Measurements from ENCODE around the gene RPS25. TPM values are rescaled to one million over a fixed set of nuclear protein-coding genes. Genes with fewer than 3 reads are reported as not detected.
"Not testable (repeated sequence)": the region's sequence is repeated elsewhere in the genome, so short reads cannot be mapped to it uniquely, and the experiment has no call there.

RPS25 gene
- total RNA-seq, 1 donor from 2014 or later: 458 TPM

GRCh38 chr11:119039471-119039870 lies 21.3 kb upstream of the RPS25 start:
- not testable (repeated sequence) for DNase-seq (ENCODE audit: low read depth in 2 of 2)

DNA sequence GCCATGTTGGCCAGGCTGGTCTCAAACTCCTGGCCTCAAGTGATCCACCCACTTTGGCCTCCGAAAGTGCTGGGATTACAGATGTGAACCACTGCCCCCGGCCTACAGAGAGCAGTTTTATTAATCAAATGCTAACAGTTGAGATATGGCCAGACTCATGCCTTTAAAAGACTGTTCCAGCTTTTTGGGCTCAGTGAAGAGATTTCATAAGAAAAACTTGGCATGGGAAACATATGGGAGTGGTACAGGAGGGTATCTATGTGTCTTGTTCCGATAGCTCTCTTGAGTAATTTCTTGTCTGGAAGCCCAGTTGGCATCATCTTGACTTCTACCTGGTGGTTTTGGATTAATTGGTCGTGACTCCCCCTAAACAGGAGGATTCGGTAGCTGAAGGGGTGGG lies 20.7 kb upstream of the RPS25 start:
- DNase-seq (ENCODE audit: low read depth in 2 of 2): no peak

GRCh38 chr11:119034813-119035212 lies 16.7 kb upstream of the RPS25 start:
- no peak for DNase-seq (ENCODE audit: low read depth in 2 of 2)

DNA sequence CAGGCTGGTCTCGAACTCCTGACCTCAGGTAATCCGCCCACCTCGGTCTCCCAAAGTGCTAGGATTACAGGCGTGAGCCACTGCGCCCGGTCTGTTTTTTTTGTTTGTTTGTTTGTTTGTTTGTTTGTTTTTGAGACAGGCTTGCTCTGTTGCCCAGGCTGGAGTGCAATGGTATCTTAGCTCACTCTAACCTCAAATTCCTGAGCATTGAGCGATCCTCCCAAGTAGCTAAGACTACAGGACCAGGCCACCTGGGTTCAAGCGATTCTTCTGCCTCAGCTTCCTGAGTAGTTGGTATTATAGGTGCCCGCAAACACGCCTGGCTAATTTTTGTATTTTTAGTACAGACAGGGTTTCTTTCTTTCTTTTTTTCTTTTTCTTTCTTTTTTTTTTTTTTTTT lies 15.3 kb upstream of the RPS25 start:
- DNase-seq (ENCODE audit: low read depth in 2 of 2): not testable (repeated sequence)

DNA sequence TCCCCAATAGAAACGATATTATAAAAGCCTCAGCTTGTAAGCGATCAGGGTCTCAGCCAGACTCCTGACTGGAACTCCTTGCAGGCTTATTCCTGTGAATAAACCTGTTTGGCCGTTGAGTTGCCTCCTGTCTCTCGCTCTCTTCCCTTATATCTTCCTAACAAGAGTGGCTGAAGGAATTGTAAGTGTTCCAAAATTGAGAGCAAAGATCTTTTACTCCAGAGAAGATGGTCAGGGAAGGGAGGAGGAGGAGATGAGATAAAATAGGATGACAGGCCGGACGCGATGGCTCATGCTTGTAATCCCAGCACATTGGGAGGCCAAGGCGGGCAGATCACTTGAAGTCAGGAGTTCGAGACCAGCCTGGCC lies 13.8 kb upstream of the RPS25 start:
- no peak for DNase-seq (ENCODE audit: low read depth in 2 of 2)

- DNase-seq (ENCODE audit: low read depth in 2 of 2): peak; percentile 93 to 97
Measured at GRCh38 chr11:119030329-119031047, 12.3 kb upstream of the RPS25 start, which contains the start of gene SLC37A4. TSS of gene SLC37A4 (minus strand) at chr11:119030877.

DNA sequence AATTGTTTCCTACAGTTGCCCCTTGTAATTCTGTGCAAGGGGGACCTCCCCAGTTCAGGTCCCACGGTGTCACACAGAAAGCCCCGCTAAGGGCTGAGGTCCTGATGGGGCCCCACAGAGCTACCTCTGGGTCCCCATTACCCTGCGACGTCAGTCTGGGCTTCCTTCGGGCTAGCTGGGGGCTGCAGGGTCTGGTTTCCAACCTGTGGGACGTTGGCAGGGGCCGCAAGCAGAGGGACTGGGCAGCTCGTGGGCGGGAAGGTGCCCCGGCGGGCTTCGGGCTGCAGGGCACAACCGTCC lies 11.8 kb upstream of the RPS25 start:
- DNase-seq (ENCODE audit: low read depth in 2 of 2): no peak

DNA sequence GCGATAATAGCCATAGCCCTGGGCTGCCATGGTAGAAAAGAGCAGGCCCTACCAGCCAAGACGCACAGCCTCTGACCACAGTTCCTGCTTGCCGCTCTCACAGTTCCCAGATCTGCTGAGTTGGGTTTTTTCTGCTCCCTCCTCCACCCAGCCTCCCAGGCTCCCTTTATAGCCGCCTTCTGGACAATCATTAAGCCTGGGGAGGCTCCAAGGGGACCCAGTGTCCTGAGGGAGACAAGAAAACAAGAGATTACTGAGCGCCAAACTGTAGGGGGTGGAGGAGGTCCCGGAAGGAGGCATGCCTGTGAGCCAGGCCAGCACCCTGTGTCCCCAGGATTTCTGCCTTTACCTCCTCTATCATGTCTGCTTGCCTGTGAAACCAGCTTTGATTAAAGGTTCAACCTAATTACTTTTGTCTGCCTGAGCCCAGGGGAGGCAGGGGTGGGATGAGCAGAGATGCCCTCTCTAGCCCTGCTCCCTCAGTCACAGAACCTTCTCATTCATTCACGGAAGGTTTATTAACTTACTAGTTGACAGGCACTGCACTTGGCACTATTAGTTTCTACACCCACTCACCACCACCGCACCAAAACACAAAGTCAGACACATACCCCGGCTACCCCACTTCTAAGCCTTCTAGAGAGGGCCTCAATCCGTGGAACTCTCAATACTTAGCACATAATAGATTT lies 11.3 kb upstream of the RPS25 start:
- no peak for DNase-seq (ENCODE audit: low read depth in 2 of 2)

- DNase-seq (ENCODE audit: low read depth in 2 of 2): no peak
Measured at GRCh38 chr11:119029069-119029339, 10.9 kb upstream of the RPS25 start.

- no peak for DNase-seq (ENCODE audit: low read depth in 2 of 2)
Measured at GRCh38 chr11:119028346-119029068, 10.4 kb upstream of the RPS25 start.

DNA sequence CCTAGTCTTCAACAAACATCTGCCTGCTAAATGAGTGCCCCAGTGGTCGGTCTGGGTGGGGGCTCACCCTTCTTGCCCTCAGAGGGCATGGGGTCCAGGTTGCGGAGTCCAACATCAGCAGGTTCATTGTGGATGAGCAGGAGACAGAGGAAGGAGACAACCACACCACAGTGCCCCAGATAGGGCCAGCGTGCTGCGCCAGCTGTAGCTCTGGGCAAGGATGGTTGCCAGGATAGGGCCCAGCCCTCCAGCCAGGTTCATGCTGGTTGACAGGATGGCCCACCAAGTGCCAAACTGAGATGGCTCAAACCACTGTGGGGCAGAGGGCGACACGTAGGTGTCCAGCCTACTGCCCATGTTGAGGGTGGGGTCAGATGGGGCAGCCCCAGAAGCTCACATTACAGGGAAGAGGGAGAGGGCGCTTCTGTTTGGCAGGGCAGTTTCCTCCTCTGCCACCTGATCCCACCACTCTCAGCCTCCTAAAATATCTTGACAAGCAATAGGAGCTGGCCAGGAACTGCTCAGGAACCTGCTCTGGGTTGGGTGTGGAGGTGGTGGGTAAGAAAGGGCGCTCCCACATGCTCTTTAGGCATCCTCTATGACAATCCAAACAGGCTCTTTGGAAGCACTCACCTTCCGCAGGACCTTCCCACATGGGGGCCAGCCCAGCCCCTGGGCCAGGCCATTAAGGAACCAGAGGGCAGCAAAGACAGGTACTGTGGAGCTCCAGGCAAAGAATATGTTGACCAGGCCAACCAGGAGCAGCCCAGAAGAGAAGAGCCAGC lies 9.6 kb upstream of the RPS25 start:
- no peak for DNase-seq (ENCODE audit: low read depth in 2 of 2)

DNA sequence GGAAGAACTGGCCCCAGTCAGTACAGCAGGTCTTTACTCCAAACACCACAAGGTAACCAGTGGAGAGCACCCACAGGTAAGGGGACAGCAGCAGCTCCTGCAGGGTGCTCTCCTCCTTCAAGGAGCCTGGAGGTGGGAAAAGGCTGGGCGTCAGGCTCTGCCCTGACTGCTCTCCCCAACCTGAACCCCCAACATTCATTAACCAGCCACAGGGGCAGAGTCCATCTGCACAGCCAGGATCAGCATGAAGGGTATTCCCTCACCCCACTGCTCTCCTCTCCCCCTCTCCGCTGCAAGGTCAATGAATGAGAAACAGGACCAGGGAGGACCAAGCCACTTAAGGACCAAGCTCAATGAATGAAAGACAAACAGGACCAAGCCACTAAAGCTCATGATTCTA lies 8.8 kb upstream of the RPS25 start:
- DNase-seq (ENCODE audit: low read depth in 2 of 2): no peak

GRCh38 chr11:119025978-119026766 lies 8.0 kb upstream of the RPS25 start:
- DNase-seq (ENCODE audit: low read depth in 2 of 2): no peak

DNA sequence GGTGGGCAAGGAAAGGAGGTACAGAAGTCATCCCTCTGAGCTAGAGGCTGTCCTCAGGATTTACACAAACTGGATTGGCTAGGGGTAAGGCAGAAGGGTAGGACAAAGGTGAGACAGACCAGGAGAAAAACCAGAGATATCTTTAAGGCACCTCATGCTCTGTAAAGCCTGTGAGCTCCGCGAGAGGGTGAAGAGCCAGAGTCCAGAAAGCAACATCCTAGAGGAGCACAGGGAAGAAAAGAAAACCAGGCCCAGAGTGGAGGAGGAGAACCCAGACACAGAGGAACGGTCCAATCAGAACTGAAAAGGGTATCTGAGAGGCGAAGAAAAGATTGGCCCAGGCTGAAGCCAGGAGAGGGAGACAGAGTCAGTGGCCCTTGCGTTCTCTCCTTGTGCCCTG lies 7.4 kb upstream of the RPS25 start:
- DNase-seq (ENCODE audit: low read depth in 2 of 2): no peak

GRCh38 chr11:119025099-119025473 lies 6.9 kb upstream of the RPS25 start:
- DNase-seq (ENCODE audit: low read depth in 2 of 2): no peak

DNA sequence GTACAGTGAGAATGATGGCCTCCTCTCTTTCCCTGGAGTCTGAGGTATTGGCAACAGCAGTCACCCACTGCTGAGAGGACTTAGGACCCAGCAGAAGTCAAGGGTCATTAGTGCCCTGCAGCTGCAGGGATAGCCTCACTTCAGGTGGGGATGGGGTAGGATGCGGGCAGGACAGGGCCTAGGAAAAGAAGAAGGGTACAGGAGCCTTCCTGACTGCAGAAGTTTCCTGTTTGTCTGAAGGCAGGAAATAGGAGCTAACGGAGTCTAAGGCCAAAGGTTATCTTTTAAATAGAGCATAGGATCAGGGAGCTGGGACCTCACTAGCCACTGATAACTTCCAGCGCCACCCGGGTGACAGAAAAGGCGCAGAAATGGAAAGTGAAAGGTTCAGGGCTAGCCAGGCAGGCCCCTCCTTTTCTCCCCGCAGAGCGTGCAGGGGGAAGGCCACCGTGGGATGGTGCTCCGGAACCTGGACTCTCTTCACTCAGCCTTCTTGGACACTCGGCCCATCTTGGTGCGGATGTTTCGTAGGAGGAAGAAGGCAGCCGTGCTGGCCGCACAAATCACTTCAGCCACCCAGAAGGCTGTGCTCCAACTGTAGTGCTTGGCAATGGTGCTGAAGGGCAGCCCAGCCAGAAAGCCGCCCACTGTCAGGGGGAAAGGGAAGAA lies 6.4 kb upstream of the RPS25 start:
- DNase-seq (ENCODE audit: low read depth in 2 of 2): no peak

- DNase-seq (ENCODE audit: low read depth in 2 of 2): no peak
Measured at GRCh38 chr11:119023741-119024140, 5.6 kb upstream of the RPS25 start.

DNA sequence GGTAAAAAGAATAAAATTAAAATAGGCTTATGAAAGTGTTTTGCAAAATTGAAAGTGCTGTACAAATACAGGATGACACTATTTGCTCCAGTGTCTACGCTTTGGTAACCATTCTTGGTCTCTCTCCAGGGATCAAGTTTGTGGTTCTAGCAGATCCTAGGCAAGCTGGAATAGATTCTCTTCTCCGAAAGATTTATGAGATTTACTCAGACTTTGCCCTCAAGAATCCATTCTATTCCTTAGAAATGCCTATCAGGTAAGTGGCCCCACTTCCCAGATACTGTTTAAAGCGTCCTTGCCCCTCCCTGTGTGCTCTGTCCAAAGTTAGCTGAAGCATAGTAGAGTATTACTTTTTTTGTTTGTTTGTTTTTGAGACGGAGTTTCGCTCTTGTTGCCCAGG lies 3.5 kb upstream of the RPS25 start:
- no peak for DNase-seq (ENCODE audit: low read depth in 2 of 2)

GRCh38 chr11:119019996-119020395 lies 1.9 kb upstream of the RPS25 start:
- no peak for DNase-seq (ENCODE audit: low read depth in 2 of 2)

DNA sequence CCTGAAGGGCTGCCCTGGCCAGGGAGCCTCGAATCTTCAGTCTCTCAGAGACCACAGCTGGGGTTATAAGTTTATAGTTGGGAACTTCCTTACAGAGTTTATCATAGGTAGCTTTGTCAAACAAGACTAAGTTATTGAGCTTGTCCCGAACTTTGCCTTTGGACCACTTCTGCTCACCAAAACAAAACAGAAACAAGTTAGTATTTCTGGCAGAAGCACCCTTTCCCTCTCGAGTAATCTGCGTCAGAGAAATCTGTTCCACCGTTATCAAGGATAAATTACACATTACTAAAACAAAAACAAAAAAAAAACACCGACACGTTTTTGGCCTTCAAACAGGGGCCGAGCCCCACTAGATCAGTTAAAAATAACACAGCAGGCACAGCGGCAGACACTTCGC lies 766 bp downstream of the RPS25 start:
- not testable (repeated sequence) for DNase-seq (ENCODE audit: low read depth in 2 of 2)

All from dermis microvascular lymphatic vessel endothelial cell (primary cell).